GM19239 (cell line): ENCODE results near the gene UBAC2.
"Not testable (repeated sequence)": the region's sequence is repeated elsewhere in the genome, so short reads cannot be mapped to it uniquely, and the experiment has no call there.

Experiments
- DNase-seq: peaks from one replicate; pipeline ENCODE4 v3.0.0; 2011; ENCODE audit warnings: low spot score; ENCODE audit not compliant: insufficient read length
- FAIRE-seq: peaks from 2 replicates; lab custom pipeline; 2011; peaks lifted over from hg19 to GRCh38; lab: Jason Lieb, UNC

The UBAC2 gene

GRCh38 chr13:99396446-99396845 is 195.8 kb downstream of the UBAC2 start:
- FAIRE-seq = no peak
- no peak for DNase-seq

GRCh38 chr13:99398071-99398470 is 197.4 kb downstream of the UBAC2 start:
- DNase-seq (no peak), FAIRE-seq (no peak)

- no peak for FAIRE-seq
Observed at GRCh38 chr13:99398916-99399622, 198.4 kb downstream of the UBAC2 start.

GRCh38 chr13:99399623-99399974 is 198.9 kb downstream of the UBAC2 start:
- FAIRE-seq (no peak), DNase-seq (no peak)

More at GRCh38 chr13:99398916-99399622, 198.4 kb downstream of the UBAC2 start:
- DNase-seq = no peak

GRCh38 chr13:99403458-99403971 is 202.9 kb downstream of the UBAC2 start:
- FAIRE-seq = no peak
- no peak for DNase-seq

GRCh38 chr13:99404005-99404755 is 203.5 kb downstream of the UBAC2 start:
- DNase-seq (no peak), FAIRE-seq (no peak)

GRCh38 chr13:99405966-99406365 is 205.3 kb downstream of the UBAC2 start:
- no peak for DNase-seq

GRCh38 chr13:99406799-99407201 is 206.1 kb downstream of the UBAC2 start:
- no peak for FAIRE-seq

More at GRCh38 chr13:99405966-99406365, 205.3 kb downstream of the UBAC2 start:
- FAIRE-seq = no peak

GRCh38 chr13:99407906-99408702 is 207.4 kb downstream of the UBAC2 start:
- FAIRE-seq (no peak), DNase-seq (no peak)

More at GRCh38 chr13:99406799-99407201, 206.1 kb downstream of the UBAC2 start:
- no peak for DNase-seq

- no peak for DNase-seq
- no peak for FAIRE-seq
Observed at GRCh38 chr13:99408703-99409000, 208.0 kb downstream of the UBAC2 start.

GRCh38 chr13:99409461-99410083 is 208.9 kb downstream of the UBAC2 start:
- FAIRE-seq = peak; percentile 85
- DNase-seq = not testable (repeated sequence)

GRCh38 chr13:99410646-99411475 is 210.2 kb downstream of the UBAC2 start:
- FAIRE-seq = peak; percentile 92
- not testable (repeated sequence) for DNase-seq

GRCh38 chr13:99412856-99413255 is 212.2 kb downstream of the UBAC2 start:
- no peak for FAIRE-seq

GRCh38 chr13:99414048-99414995 is 213.7 kb downstream of the UBAC2 start:
- DNase-seq (no peak), FAIRE-seq (no peak)

More at GRCh38 chr13:99412856-99413255, 212.2 kb downstream of the UBAC2 start:
- DNase-seq = no peak

- no peak for FAIRE-seq
- DNase-seq = no peak
Observed at GRCh38 chr13:99415014-99415650, 214.5 kb downstream of the UBAC2 start.

- no peak for DNase-seq
- no peak for FAIRE-seq
Observed at GRCh38 chr13:99415851-99416331, 215.2 kb downstream of the UBAC2 start.

GRCh38 chr13:99416411-99417121 is 215.9 kb downstream of the UBAC2 start:
- FAIRE-seq (no peak), DNase-seq (no peak)
